NCI-H2227 treated with DMSO at 0.1 percent for 48 hours (cell line): Measurements from ENCODE around the gene YIPF4.
"Not testable (repeated sequence)": the region's sequence is repeated elsewhere in the genome, so short reads cannot be mapped to it uniquely, and the experiment has no call there.

Experiments
- DNase-seq: peaks from one replicate; lab custom pipeline; 2025; lab: John Stamatoyannopoulos, UW

Gene YIPF4

DNA sequence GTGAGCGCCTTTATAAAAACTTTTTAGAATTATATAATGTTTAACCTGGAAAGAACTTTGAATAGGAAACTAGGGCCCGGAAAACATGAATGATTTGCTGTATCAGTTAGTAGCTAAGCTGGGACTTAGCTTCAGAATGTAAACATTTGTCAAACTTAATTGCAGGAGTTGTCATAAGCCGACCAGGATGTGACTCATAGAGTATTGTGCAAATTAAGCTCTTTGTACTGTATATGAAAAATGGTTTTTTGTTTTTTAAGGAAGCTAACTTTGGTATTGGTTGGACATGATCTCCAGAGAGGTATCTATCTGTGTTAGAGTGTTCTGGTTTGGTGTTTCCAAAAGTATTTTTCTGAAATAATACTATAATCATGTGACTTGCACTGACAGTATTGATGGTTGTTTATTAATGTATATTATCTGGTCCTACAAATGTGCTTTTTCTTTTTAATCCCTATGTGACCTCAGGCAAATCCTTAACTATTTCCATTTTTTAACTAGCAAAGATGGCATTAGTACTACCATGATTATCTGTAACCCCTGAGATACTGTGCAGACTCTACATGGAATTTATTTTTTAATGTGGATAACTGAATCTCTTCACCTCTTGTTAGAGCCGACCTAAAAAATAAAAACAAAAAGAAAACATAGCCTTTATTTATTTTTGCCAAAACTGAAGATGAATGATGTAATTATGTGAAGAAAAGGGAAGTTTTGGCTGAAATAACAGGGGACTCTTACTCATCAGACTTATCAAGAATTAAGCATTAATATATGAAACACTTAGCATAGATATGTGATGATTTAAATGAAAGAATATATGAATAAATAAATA is 11.7 kb downstream of the YIPF4 start:
- no peak for DNase-seq

DNA sequence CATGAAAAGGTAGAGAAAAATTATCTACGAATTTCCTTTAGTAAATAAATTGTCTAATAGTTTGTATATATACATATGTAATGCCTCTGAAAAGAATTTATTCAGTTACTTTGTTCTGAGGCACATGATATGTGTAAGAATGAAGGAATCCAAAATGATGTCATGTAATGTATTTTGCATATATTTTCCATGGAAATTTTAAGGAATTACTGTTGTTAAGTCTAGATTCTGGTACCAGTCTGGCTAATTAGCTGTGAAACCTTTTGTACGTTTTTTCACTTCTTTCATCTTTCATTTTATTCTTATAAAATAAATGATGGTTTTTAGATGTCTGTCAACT is 12.3 kb downstream of the YIPF4 start:
- no peak for DNase-seq

DNA sequence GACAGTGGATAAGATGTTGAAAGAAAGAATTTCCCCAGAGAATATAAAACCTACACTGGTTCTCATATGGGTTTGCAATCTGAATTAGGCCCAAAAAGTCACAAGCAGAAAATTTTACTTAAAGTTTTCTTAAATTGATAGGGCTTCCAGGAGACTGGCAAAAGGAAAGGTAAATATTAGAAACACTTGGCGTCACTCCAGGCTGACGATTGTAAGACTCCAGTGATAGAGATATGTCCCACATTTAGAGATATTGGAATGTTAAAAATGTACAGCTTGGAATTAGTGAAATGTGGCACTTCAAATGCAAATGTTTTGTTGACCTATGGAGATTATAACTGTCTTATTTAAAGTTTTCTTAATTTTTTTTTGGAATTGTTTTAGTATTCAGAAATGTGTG is 14.0 kb downstream of the YIPF4 start:
- DNase-seq, result no peak

DNA sequence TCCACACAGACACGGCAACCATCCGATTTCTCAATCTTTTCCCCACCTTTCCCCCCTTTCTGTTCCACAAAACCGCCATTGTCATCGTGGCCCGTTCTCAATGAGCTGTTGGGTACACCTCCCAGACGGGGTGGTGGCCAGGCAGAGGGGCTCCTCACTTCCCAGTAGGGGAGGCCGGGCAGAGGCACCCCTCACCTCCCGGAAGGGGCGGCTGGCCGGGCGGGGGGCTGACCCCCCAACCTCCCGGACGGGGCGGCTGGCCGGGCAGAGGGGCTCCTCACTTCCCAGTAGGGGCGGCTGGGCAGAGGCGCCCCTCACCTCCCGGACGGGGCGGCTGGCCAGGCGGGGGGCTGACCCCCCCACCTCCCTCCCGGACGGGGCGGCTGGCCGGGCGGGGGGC is 15.8 kb downstream of the YIPF4 start:
- DNase-seq, result not testable (repeated sequence)

DNA sequence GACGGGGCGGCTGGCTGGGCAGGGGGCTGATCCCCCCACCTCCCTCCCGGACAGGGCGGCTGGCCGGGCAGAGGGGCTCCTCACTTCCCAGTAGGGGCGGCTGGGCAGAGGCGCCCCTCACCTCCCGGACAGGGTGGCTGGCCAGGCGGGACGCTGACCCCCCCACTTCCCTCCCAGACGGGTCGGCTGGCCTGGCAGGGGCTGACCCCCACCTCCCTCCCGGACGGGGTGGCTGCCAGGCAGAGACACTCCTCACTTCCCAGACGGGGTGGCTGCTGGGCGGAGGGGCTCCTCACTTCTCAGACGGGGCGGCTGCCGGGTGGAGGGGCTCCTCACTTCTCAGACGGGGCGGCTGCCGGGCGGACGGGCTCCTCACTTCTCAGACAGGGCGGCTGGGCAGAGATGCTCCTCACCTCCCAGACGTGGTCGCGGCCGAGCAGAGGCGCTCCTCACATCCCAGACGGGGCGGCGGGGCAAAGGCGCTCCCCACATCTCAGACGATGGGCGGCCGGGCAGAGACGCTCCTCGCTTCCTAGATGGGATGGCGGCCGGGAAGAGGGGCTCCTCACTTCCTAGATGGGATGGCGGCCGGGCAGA is 16.4 kb downstream of the YIPF4 start:
- not testable (repeated sequence) for DNase-seq

DNA sequence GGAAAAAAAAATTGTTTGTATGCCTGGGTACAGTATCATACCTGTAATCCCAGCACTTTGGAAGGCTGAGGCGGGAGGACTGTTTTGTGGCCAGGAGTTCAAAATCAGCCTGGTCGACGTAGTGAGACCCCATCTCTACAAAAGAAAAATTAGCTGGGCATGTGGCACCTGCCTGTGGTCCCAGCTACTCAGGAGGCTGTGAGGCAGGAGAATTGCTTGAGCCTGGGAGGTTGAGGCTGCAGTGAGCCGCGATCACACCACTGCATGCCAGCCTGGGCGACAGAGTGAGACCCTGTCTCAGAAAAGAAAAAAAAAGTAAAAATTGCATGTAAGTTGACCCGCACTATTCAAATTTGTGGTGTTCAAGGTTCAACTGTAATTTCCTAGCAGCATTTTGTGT is 32.9 kb downstream of the YIPF4 start:
- no peak for DNase-seq

DNA sequence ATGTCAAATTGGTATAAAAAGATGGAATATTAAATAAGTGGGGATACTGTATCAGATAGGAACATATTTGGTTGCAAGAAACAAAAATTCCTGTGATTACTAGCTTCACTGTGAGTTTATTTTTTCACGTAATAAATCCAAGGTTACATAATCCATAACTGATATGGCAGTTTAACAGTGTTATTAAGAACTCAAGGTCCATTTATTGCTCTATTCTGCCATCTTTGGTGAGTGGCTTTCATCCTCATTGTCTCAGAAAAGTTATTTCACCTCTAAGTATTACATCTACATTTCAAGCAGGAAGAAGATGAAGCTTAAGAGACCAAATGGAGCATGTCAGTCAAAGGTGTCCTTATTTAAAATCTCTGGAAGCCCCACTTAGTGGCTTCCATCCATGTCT is 37.2 kb downstream of the YIPF4 start:
- DNase-seq, result no peak

DNA sequence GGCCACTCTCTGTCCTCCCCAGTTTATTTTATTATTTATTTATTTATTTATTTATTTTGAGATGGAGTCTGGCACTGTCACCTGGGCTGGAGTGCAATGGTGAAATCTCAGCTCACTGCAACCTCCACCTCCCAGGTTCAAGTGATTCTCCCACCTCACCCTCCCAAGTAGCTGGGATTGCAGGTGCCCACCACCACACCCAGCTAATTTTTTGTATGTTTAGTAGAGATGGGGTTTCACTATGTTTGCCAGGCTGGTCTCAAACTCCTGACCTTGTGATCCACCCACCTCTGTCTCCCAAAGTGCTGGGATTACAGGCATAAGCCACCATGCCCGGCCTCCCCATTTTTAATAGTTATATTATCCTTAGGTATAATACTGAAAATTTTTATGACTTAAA is 51.0 kb downstream of the YIPF4 start:
- DNase-seq, result not testable (repeated sequence)

DNA sequence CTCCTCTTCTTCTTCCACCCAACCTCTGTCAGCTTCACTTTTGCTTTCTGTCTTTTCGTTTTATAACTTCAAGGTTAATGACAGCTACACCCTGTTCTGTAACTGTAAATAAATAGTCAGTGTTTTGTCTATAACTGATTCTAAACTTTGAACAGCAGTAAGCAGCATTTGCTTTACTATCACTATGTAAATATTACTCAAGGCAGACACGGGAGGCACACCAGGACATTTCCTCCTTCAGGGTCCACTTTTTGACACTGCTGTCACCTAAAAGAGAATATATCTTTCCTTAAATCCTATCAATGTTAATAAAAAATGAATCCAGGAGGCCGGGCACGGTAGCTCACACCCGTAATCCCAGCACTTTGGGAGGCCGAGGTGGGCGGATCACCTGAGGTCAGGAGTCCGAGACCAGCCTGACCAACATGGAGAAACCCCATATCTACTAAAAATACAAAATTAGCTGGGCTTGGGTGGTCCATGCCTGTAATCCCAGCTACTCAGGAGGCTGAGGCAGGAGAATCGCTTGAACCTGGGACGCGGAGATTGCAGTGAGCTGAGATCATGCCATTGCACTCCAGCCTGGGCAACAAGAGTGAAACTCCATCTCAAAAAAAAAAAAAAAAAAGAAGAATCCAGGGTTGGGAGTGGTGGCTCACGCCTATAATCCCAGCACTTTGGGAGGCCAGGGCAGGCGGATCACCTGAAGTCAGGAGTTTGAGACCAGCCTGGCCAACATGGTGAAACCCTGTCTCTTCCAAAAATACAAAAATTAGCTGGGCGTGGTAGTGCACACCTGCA is 51.7 kb downstream of the YIPF4 start:
- not testable (repeated sequence) for DNase-seq

DNA sequence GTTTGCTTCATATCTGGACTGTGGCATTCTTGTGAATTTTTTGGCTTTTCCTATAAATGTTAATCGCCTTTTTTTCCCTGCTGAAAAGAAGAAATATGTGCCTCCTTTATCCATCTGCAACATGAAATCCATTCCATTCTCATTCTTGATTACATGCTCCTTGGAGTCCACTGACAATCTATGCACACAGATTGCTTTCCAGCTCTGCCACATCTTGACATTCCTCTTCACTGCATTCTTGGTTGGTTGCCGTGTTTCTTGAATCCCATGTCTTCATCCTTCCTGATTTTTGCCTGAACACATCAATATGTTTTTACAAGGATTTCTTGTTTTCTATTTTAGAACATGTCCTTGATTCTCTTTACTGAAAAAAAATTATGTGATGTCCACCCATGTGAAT is 52.4 kb downstream of the YIPF4 start:
- no peak for DNase-seq

DNA sequence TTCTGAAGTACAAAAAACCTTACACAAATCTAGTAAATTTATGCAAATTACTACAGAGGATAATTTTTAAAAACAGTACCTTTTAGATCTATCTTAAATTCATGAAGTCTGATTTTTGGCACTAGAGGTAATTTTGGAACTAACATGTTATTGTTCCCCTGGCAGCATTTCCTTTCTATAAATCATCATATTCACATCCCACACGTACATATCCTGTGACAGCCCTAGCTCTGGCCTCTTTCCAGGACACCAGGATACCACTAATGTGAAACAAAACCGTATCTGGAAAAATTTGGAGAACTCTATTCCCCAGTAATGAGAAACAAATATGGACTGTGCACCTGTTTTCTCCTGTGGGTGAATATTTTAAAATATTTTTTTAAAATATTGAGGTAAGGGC is 65.1 kb downstream of the YIPF4 start:
- no peak for DNase-seq

DNA sequence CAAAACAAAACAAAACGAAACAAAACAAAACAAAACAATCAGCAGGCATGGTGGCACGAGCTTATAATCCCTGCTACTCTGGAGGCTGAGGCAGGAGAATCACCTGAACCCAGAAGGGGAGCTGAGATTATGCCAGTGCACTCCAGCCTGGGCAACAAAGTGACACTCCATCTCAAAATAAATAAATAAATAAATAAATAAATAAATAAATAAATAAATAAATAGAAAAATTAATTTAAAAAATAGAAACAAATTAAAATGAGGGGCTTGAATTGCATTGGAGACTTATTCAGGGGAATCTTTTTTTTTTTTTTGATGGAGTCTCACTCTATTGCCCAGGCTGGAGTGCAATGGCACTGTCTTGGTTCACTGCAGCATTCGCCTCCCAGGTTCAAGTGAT is 73.1 kb downstream of the YIPF4 start:
- not testable (repeated sequence) for DNase-seq

DNA sequence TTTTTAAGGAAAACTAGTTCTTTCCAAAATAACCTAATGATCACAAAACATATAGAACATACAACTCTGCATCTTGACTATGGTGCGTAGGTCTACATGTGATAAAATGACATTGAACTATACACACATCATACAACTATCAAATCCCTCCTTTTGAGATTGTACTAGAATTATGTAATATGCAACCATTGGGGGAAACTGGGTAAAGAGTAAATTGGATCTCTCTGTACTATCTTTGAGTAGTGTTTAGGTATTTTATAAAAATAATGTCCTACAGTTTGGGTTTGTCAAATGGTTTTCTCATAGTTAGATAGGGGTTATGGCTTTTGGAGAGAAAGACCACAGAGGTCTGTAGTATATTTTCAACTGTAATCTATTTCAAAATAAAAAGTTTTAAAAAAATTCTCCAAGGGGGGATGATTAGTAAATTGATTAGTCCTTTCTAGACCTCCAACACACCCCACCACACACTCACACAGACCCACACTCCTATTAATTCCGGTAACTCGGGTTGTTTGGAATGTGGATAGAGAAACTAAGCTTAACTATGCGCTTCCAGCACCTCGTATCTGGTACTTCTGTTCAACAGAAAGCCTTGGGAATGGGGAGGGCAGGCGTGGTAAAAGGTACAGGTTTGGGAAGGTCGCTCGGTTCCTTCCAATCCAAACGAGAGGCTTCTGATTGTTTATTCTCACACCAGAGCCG is 78.4 kb downstream of the YIPF4 start:
- no peak for DNase-seq

DNA sequence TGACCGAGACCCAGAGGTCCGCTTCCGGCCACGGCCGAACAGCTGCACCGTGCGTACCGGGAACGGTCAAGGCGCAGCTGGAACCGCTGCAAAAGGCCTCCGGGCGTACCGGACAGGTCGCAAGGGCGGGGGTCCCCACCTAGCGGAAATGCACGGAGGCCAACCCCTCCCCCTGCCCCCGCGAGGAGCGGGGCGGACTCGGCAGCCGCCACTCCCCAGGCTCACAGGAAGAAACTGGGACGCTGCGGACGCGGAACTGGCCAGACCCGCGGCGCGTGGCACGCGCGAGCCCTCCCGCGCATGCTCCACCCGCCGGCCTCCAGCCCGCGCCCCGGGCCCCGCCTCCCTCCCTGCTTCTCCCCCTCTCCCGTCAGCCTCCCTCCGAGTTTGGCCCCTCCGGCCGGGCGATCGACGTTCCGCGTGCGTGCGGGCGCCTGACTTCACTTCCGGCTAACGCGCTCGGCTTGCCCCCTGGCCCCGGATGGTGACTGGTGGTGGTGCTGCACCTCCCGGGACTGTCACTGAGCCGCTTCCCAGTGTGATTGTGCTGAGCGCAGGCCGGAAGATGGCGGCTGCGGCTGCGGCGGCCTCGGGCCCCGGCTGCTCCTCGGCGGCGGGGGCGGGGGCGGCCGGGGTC is 79.1 kb downstream of the YIPF4 start, which contains the start of gene BIRC6:
Gene BIRC6 (plus strand): TSS at position 343 of the 637 bp plus-strand sequence. CDS start 139 bp downstream, at position 482.
- DNase-seq, result peak; percentile 94

DNA sequence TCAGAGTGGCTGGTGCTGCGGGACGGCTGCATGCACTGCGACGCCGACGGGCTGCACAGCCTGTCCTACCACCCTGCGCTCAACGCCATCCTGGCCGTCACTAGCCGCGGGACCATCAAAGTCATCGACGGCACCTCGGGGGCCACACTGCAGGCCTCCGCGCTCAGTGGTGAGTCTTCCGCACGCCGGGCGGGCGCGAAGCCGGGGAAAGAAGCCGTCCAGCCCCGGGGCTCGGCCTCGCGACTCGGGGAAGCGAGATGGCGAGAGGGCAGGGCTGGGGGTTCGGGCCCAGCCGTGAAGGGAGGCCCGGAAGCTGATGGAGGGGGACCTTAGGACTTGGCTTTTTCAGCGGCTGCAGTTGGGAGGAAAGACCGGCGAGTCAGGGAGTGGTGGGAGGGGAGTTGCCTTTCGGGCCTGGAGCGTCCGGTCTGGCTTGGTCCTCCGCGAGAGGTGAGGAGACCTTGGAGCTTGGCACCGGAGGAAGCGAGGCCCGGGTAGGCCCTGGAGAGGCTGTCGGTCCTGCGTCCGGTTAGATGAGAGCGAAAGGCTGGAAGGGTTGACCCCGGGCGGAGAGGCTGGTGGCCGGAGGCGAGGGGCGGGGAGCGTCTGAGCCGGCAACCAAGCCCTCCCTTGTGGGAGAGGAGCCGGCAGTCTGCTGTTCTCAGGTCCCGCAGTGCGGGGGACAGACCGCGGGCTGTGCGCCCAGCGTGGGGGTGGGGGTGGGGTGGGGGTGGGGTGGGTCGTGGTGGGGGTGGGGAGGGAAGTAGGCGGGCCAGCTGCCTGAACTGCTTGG is 79.8 kb downstream of the YIPF4 start:
- peak; percentile 35 for DNase-seq

DNA sequence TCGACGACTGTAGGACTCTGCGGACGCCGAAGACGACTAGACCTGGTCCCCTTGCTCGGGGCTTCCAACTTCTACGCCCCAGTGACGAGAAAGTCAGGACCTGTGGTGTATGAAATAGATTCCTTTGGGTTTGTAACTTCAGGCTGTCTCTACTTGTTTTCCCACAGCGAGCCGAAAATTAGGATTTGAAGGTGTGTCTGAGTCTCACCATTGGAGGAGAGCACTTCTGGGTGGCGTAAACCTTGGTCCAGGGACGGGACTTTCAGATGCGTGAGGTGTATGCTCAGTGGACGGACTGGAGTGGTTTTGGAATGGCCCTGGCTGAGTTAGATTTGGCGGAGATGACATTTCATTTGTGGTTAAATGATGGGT is 80.4 kb downstream of the YIPF4 start:
- DNase-seq, result peak; percentile 21

DNA sequence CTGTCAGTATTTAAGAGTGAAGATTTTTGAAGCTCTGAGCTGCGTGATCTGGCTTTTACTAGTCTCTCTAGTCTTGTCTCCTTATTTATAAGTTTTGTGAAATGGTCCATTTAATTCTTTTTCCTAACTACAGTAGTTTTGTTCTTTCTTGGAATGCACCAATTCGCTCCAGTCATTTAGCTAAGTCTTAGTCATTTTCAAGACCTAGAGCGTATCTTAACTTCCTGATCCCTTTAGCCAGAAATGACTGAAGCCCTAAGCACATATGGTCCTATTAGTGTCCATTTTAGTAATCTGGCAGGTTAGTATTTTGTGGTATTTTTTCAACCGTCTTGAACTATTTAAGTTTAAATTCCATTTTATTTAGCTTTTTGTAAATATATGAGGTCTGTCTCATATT is 82.7 kb downstream of the YIPF4 start:
- DNase-seq, result no peak

DNA sequence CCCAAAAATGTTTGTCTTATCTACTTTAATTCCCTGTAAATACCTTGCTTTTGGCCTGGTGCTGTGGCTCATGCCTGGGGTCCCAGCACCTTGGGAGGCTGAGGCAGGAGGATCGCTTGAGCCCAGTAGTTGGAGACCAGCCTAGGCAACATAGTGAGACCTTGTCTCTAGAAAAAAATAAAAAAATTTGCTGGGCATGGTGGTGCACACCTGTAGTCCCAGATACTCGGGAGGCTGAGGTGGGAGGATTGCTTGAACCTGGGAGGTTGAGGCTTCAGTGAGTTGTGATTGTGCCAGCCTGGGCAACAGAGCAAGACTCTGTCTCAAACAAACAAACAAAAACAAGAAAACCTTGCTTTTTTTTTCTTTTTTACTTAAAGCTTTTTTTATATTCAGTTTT is 85.3 kb downstream of the YIPF4 start:
- DNase-seq, result not testable (repeated sequence)

DNA sequence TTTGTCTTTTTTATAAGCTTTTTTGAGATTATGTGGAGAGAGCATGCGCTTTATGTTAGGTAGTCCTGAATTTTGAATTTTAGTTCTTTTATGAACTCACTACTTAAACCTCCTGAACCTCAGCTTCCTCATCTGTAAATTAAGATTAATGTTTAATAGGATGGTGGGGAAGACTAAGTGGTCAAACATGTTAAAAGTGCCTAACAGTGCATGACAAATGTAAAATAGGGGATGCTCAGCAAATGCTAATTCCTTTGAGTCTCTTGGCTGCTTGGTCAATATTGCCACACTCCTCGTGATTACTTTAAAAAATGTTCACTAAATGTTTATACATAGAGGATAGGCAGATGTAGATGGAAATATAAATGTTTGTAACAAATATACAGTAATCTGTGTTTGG is 85.9 kb downstream of the YIPF4 start:
- DNase-seq, result no peak

DNA sequence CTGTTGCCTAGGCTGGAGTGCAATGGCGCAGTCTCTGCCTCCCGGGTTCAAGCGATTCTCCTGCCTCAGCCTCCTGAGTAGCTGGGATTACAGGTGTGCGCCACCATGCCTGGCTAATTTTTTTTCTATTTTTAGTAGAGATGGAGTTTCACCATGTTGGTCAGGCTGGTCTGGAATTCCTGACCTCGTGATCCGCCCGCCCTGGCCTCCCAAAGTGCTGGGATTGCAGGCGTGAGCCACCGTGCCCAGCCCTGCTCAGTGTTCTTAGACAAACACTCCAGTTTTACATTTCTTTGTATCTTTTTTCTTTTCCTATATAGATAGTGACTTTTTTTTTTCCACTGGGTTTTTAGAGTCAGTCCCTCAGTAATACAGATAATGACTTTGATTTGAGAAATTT is 86.6 kb downstream of the YIPF4 start:
- DNase-seq, result not testable (repeated sequence)

DNA sequence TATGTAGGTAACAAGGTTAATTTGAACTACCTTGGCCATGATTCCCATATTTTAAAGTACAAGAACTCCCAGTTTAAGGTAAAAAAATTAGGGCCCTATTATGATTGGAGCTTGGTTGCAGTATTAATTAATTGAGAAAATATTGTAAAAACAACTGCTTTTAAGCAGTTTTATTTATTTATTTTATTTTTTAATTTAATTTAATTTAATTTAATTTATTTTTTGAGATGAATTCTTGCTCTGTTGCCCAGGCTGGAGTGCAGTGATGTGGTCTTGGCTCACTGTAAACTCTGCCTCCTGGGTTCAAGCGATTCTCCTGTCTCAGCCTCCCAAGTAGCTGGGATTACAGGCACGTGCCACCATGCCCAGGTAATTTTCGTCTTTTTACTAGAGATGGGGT is 88.0 kb downstream of the YIPF4 start:
- not testable (repeated sequence) for DNase-seq
